ENCODE data around the gene PI4K2A. TPM values are rescaled to one million over a fixed set of nuclear protein-coding genes. Genes with fewer than 3 reads are reported as not detected.
A peak's percentile ranks its signal among the peaks of the same experiment; 100 is the strongest.

The PI4K2A gene
- total RNA-seq, 1 donor from 2014 or later, result 12.4 TPM

GRCh38 chr10:97598407-97599271 is 41.8 kb upstream of the PI4K2A start:
- H3K27ac ChIP-seq (replicated peaks), result peak overlapping the region; percentile 93

GRCh38 chr10:97599272-97599619 is 41.2 kb upstream of the PI4K2A start:
- H3K4me1 ChIP-seq, result peaks cover 53% of the 10 kb centered on the region
- no peaks in the 10 kb centered on the region for H3K27me3 ChIP-seq (ENCODE audit: low read depth)
- no peak for TF ChIP-seq CTCF (IDR thresholded peaks at IDR 0.05; ENCODE audit: borderline replicate concordance)
- intact Hi-C loops (cut with micrococcal nuclease), result no loop called here
- H3K4me3 ChIP-seq, result no peak overlapping the region
- no peaks in the 10 kb centered on the region for H3K9me3 ChIP-seq (replicated peaks)
- no peaks in the 10 kb centered on the region for H3K36me3 ChIP-seq
- DNase-seq, result no peak
- H3K27ac ChIP-seq (replicated peaks), result peak overlapping the region; percentile 93

More at GRCh38 chr10:97598407-97599271, 41.8 kb upstream of the PI4K2A start:
- Histone ChIP-seq H3K27me3 (ENCODE audit: low read depth) (no peaks in the 10 kb centered on the region), H3K9me3 (replicated peaks) (no peaks in the 10 kb centered on the region), H3K4me3 (no peak overlapping the region), H3K36me3 (no peaks in the 10 kb centered on the region), H3K4me1 (peaks cover 58% of the 10 kb centered on the region)
- no peak for DNase-seq
- intact Hi-C loops (cut with micrococcal nuclease), result no loop called here
- TF ChIP-seq CTCF (IDR thresholded peaks at IDR 0.05; ENCODE audit: borderline replicate concordance), result no peak

GRCh38 chr10:97600616-97601015 is 39.9 kb upstream of the PI4K2A start:
- Histone ChIP-seq H3K4me1 (peaks cover 45% of the 10 kb centered on the region), H3K36me3 (no peaks in the 10 kb centered on the region), H3K27ac (replicated peaks) (peak overlapping the region; percentile 93), H3K9me3 (replicated peaks) (no peaks in the 10 kb centered on the region), H3K27me3 (ENCODE audit: low read depth) (no peaks in the 10 kb centered on the region), H3K4me3 (no peak overlapping the region)
- intact Hi-C loops (cut with micrococcal nuclease), result no loop called here
- no peak for DNase-seq
- no peak for TF ChIP-seq CTCF (IDR thresholded peaks at IDR 0.05; ENCODE audit: borderline replicate concordance)

GRCh38 chr10:97601268-97602215 is 38.9 kb upstream of the PI4K2A start:
- Histone ChIP-seq H3K9me3 (replicated peaks) (no peaks in the 10 kb centered on the region), H3K36me3 (no peaks in the 10 kb centered on the region), H3K4me3 (no peak overlapping the region), H3K4me1 (peaks cover 36% of the 10 kb centered on the region), H3K27me3 (ENCODE audit: low read depth) (no peaks in the 10 kb centered on the region), H3K27ac (replicated peaks) (peak overlapping the region; percentile 93)
- peak; percentile 62 for DNase-seq
- TF ChIP-seq CTCF (IDR thresholded peaks at IDR 0.05; ENCODE audit: borderline replicate concordance), result no peak
- intact Hi-C loops (cut with micrococcal nuclease), result no loop called here

GRCh38 chr10:97607095-97607636 is 33.3 kb upstream of the PI4K2A start:
- no peaks in the 10 kb centered on the region for H3K36me3 ChIP-seq
- no peak overlapping the region for H3K4me3 ChIP-seq
- H3K27me3 ChIP-seq (ENCODE audit: low read depth), result no peaks in the 10 kb centered on the region
- H3K4me1 ChIP-seq, result peaks cover 37% of the 10 kb centered on the region
- H3K27ac ChIP-seq (replicated peaks), result peak overlapping the region; percentile 84
- intact Hi-C loops (cut with micrococcal nuclease), result loop anchor here (5.0 kb wide), 1 partner anchor 35 kb away; the partner anchor contains the start of gene ANKRD2
- DNase-seq, result no peak
- no peaks in the 10 kb centered on the region for H3K9me3 ChIP-seq (replicated peaks)
- no peak for TF ChIP-seq CTCF (IDR thresholded peaks at IDR 0.05; ENCODE audit: borderline replicate concordance)

All from left ventricle myocardium inferior (tissue), 1 donor.